IPS DF 6.9 (cell line): ENCODE data around the gene ASPSCR1.

ENCODE experiments used
- DNase-seq: peaks from one replicate; pipeline ENCODE4 v3.0.0-alpha.2; 2013; ENCODE audit warnings: low read depth, low spot score
- H3K27ac ChIP-seq: one replicate; pipeline ENCODE4 v1.5.1; 2013; ENCODE audit warnings: low read length, control low read depth
- H3K27me3 ChIP-seq: 2 replicates; pipeline ENCODE4 v1.6.1; 2013; ENCODE audit warnings: mild to moderate bottlenecking, low read length; ENCODE audit not compliant: control insufficient read depth, insufficient read depth
- H3K36me3 ChIP-seq: 2 replicates; pipeline ENCODE4 v1.6.1; 2013; ENCODE audit warnings: low read length; ENCODE audit not compliant: control insufficient read depth, insufficient read depth
- H3K4me1 ChIP-seq: 2 replicates; pipeline ENCODE4 v1.6.1; 2013; ENCODE audit warnings: low read length; ENCODE audit not compliant: control insufficient read depth, insufficient read depth
- H3K4me3 ChIP-seq: 2 replicates; pipeline ENCODE4 v1.5.1; 2013; ENCODE audit warnings: mild to moderate bottlenecking, low read length
- H3K9me3 ChIP-seq: 2 replicates; pipeline ENCODE4 v1.6.1; 2013; ENCODE audit warnings: low read length, inconsistent platforms; ENCODE audit not compliant: control insufficient read depth, insufficient read depth
- WGBS: extraction: QIAGEN DNeasy Blood & Tissue Kit; methylation state at CpG from one replicate; pipeline ENCODE4 v1.1.7; 2013; ENCODE audit warnings: mixed read lengths, missing lambda C conversion rate; ENCODE audit not compliant: insufficient read length, insufficient coverage; 5-methylcytosine and 5-hydroxymethylcytosine counted together

Gene ASPSCR1

GRCh38 chr17:82003411-82004381 is 26.3 kb downstream of the ASPSCR1 start:
- 0 out of 2 replicates have a peak, but pooled peaks cover 1% of the 10 kb centered on the region for H3K4me1 ChIP-seq
- no peaks in the 10 kb centered on the region for H3K27me3 ChIP-seq
- peaks cover 3% of the 10 kb centered on the region; the same call in 1 of the 2 replicates for H3K36me3 ChIP-seq
- H3K9me3 ChIP-seq: no peaks in the 10 kb centered on the region
- H3K27ac ChIP-seq: no peak overlapping the region
- WGBS: no CpG with 5 or more reads among the region's 53 CpGs
- no peak overlapping the region for H3K4me3 ChIP-seq
- DNase-seq: no peak

GRCh38 chr17:82004517-82005455 is 27.4 kb downstream of the ASPSCR1 start:
- no peaks in the 10 kb centered on the region for H3K9me3 ChIP-seq
- no peak for DNase-seq
- no peaks in the 10 kb centered on the region for H3K27me3 ChIP-seq
- H3K4me1 ChIP-seq: 0 out of 2 replicates have a peak, but pooled peaks cover 1% of the 10 kb centered on the region
- no peak overlapping the region for H3K27ac ChIP-seq
- WGBS: no CpG with 5 or more reads among the region's 41 CpGs
- H3K36me3 ChIP-seq: peaks cover 3% of the 10 kb centered on the region; the same call in 1 of the 2 replicates
- H3K4me3 ChIP-seq: no peak overlapping the region

GRCh38 chr17:82005701-82006348 is 28.4 kb downstream of the ASPSCR1 start:
- H3K9me3 ChIP-seq: no peaks in the 10 kb centered on the region
- H3K4me3 ChIP-seq: no peak overlapping the region
- H3K36me3 ChIP-seq: peaks cover 3% of the 10 kb centered on the region; the same call in 1 of the 2 replicates
- no peak overlapping the region for H3K27ac ChIP-seq
- no peak for DNase-seq
- H3K27me3 ChIP-seq: no peaks in the 10 kb centered on the region
- no peaks in the 10 kb centered on the region for H3K4me1 ChIP-seq
- WGBS: no CpG with 5 or more reads among the region's 30 CpGs

- DNase-seq: no peak
- Histone ChIP-seq H3K27me3 (no peaks in the 10 kb centered on the region), H3K27ac (no peak overlapping the region), H3K9me3 (no peaks in the 10 kb centered on the region), H3K36me3 (peaks cover 3% of the 10 kb centered on the region; the same call in 1 of the 2 replicates), H3K4me3 (no peak overlapping the region), H3K4me1 (no peaks in the 10 kb centered on the region)
- WGBS: no CpG with 5 or more reads among the region's 24 CpGs
These were observed 29.2 kb downstream of the ASPSCR1 start for GRCh38 chr17:82006468-82007227.

- peaks cover 6% of the 10 kb centered on the region; the same call in 1 of the 2 replicates for H3K36me3 ChIP-seq
- no peak overlapping the region for H3K4me3 ChIP-seq
- DNase-seq: no peak
- no peaks in the 10 kb centered on the region for H3K9me3 ChIP-seq
- H3K4me1 ChIP-seq: no peaks in the 10 kb centered on the region
- H3K27me3 ChIP-seq: no peaks in the 10 kb centered on the region
- no peak overlapping the region for H3K27ac ChIP-seq
- no CpG with 5 or more reads among the region's 6 CpGs for WGBS
These were observed 29.7 kb downstream of the ASPSCR1 start for GRCh38 chr17:82007228-82007494.

GRCh38 chr17:82007495-82008257 is 30.2 kb downstream of the ASPSCR1 start:
- peaks cover 6% of the 10 kb centered on the region; the same call in 1 of the 2 replicates for H3K36me3 ChIP-seq
- H3K27ac ChIP-seq: no peak overlapping the region
- H3K4me3 ChIP-seq: no peak overlapping the region
- no peaks in the 10 kb centered on the region for H3K9me3 ChIP-seq
- H3K4me1 ChIP-seq: no peaks in the 10 kb centered on the region
- no peaks in the 10 kb centered on the region for H3K27me3 ChIP-seq
- no CpG with 5 or more reads among the region's 30 CpGs for WGBS
- no peak for DNase-seq

GRCh38 chr17:82008258-82008940 is 31.0 kb downstream of the ASPSCR1 start:
- no peak for DNase-seq
- Histone ChIP-seq H3K9me3 (no peaks in the 10 kb centered on the region), H3K36me3 (peaks cover 6% of the 10 kb centered on the region; the same call in 1 of the 2 replicates), H3K4me1 (no peaks in the 10 kb centered on the region; the same call in 1 of the 2 replicates), H3K4me3 (no peak overlapping the region), H3K27me3 (no peaks in the 10 kb centered on the region), H3K27ac (no peak overlapping the region)
- no CpG with 5 or more reads among the region's 26 CpGs for WGBS

GRCh38 chr17:82008941-82009405 is 31.5 kb downstream of the ASPSCR1 start:
- H3K4me3 ChIP-seq: no peak overlapping the region
- no CpG with 5 or more reads among the region's 28 CpGs for WGBS
- no peaks in the 10 kb centered on the region for H3K27me3 ChIP-seq
- H3K9me3 ChIP-seq: no peaks in the 10 kb centered on the region
- DNase-seq: no peak
- H3K27ac ChIP-seq: no peak overlapping the region
- H3K4me1 ChIP-seq: no peaks in the 10 kb centered on the region; the same call in 1 of the 2 replicates
- H3K36me3 ChIP-seq: peaks cover 3% of the 10 kb centered on the region; the same call in 1 of the 2 replicates
